Panc1 (cell line): ENCODE measurements around the gene C22orf23. TPM values are rescaled to one million over a fixed set of nuclear protein-coding genes. Genes with fewer than 3 reads are reported as not detected.

Experiments used
- ATAC-seq: fragments of 200-7000 bp; cut with Tn5 transposase; 2 replicates; pipeline ENCODE4 v1.9.1; 2020; ENCODE audit warnings: mild to moderate bottlenecking, moderate library complexity
- BruUV-seq: library from RNA; stranded (reverse); fragments of 400-500 nt; replicated peaks from 2 replicates; lab custom pipeline; 2021; lab: Mats Ljungman, UMichigan
- CTCF ChIA-PET: fragments of 300-600 bp; sonication (Branson Sonifier 250); formaldehyde crosslinking; loops from one replicate; lab custom pipeline; 2022; ENCODE audit warnings: antibody characterized with exemption; lab: Charles Lee
- POLR2A ChIA-PET: fragments of 300-600 bp; sonication (Branson Sonifier 250); formaldehyde crosslinking; loops from one replicate; lab custom pipeline; 2022; ENCODE audit warnings: antibody characterized with exemption; lab: Charles Lee
- DNase-seq: peaks from one replicate; pipeline ENCODE4 v3.0.0-alpha.2; 2010; ENCODE audit warnings: low read depth, low spot score
- H3K27ac ChIP-seq: 2 replicates; pipeline ENCODE4 v1.5.1; 2011; ENCODE audit warnings: mild to moderate bottlenecking, low read length, inconsistent platforms
- H3K27me3 ChIP-seq: fragments of 200-500 bp; sonication (Bioruptor generic); 2 replicates; pipeline ENCODE4 v1.6.0; 2014; ENCODE audit warnings: low read length, inconsistent platforms; ENCODE audit not compliant: control insufficient read depth, insufficient read depth
- H3K36me3 ChIP-seq: fragments of 200-500 bp; sonication (Bioruptor generic); 2 replicates; pipeline ENCODE4 v1.5.1; 2014; ENCODE audit warnings: inconsistent platforms, mild to moderate bottlenecking, low read length, moderate library complexity; ENCODE audit not compliant: control insufficient read depth, insufficient read depth
- H3K4me1 ChIP-seq: 2 replicates; pipeline ENCODE4 v1.5.1; 2011; ENCODE audit warnings: inconsistent platforms, mild to moderate bottlenecking, low read length, moderate library complexity; ENCODE audit not compliant: control insufficient read depth, insufficient read depth
- H3K4me3 ChIP-seq, 2 experiments: 2 replicates each; pipeline ENCODE4 v1.5.1; 2011 to 2012; ENCODE audit warnings: low read depth in 2 of 2, low read length in 2 of 2, mild to moderate bottlenecking in 2 of 2, inconsistent platforms in 1 of 2, moderate library complexity in 1 of 2
- H3K9me3 ChIP-seq: fragments of 200-500 bp; sonication (Bioruptor generic); 2 replicates; pipeline ENCODE4 v1.5.1; 2014; ENCODE audit warnings: low read depth, mild to moderate bottlenecking, inconsistent platforms, low read length, moderate library complexity; ENCODE audit not compliant: control insufficient read depth, insufficient read depth
- CTCF ChIP-seq: fragments of 450-650 bp; IDR thresholded peaks from 2 replicates; pipeline ENCODE4 v1.5.1; 2017; ENCODE audit warnings: mild to moderate bottlenecking
- POLR2AphosphoS5 ChIP-seq: IDR thresholded peaks from 2 replicates; pipeline ENCODE4 v1.6.1; 2012; ENCODE audit warnings: mild to moderate bottlenecking, low read depth, low read length, moderate library complexity
- REST ChIP-seq, 2 experiments: IDR thresholded peaks; 2 replicates each; pipeline ENCODE4 v1.6.1; 2011 to 2012; ENCODE audit warnings: low read depth in 2 of 2, control low read depth in 1 of 2, low read length in 1 of 2, mild to moderate bottlenecking in 1 of 2, moderate library complexity in 1 of 2; ENCODE audit not compliant: insufficient read depth in 1 of 2
- SIN3A ChIP-seq: IDR thresholded peaks from 2 replicates; pipeline ENCODE4 v1.6.1; 2012; ENCODE audit warnings: low read depth, mild to moderate bottlenecking, low read length, moderate library complexity, borderline replicate concordance; ENCODE audit not compliant: insufficient read depth
- TCF7L2 ChIP-seq: IDR thresholded peaks from 2 replicates; pipeline ENCODE4 v1.6.1; 2011; ENCODE audit warnings: mild to moderate bottlenecking, low read depth, low read length, inconsistent platforms
- in situ Hi-C: cut with HindIII; loops from 2 replicates; pipeline ENCODE4 v1.10.0; 2016; ENCODE audit warnings: low sequenced_read_pairs, low pct_unique_long_range_greater_than_20kb
- intact Hi-C: fragments of 100-400 bp; cut with micrococcal nuclease; formaldehyde crosslinking; loops from one replicate; pipeline ENCODE4 v1.10.0; 2022; ENCODE audit not compliant: unreplicated experiment
- total RNA-seq: library from RNA; stranded (reverse); gene quantifications from one replicate; pipeline ENCODE4 v1.2.1, GENCODE V29; 2021; ENCODE audit not compliant: unreplicated experiment

Gene C22orf23
- total RNA-seq, 1 experiment from 2014 or later, result 0.49 TPM

- CTCF ChIA-PET, result no interaction called here
- Histone ChIP-seq H3K9me3 (no peaks in the 10 kb centered on the region), H3K36me3 (no peaks in the 10 kb centered on the region), H3K27ac (no peak overlapping the region), H3K27me3 (no peaks in the 10 kb centered on the region), H3K4me3 (no peak overlapping the region), H3K4me1 (no peaks in the 10 kb centered on the region)
- DNase-seq, result no peak
- TF ChIP-seq SIN3A, result no peak
- no peak for TF ChIP-seq POLR2AphosphoS5
- TF ChIP-seq CTCF, result no peak
- no peak for TF ChIP-seq TCF7L2
- no peak for TF ChIP-seq REST (IDR thresholded peaks at IDR 0.05; ENCODE audit: insufficient read depth in 1 of 2, low read depth in 2 of 2, low read length in 1 of 2)
- no peak for ATAC-seq
- POLR2A ChIA-PET, result no interaction called here
- in situ Hi-C loops, result no loop called here
- BruUV-seq, result no TSS peak
- intact Hi-C loops, result no loop called here
Observed at GRCh38 chr22:37990862-37991261, 37.5 kb upstream of the C22orf23 start.

GRCh38 chr22:37990301-37990700, 36.9 kb upstream of the C22orf23 start:
- BruUV-seq, result no TSS peak
- Histone ChIP-seq H3K4me3 (no peak overlapping the region), H3K4me1 (no peaks in the 10 kb centered on the region), H3K27ac (no peak overlapping the region), H3K9me3 (no peaks in the 10 kb centered on the region), H3K36me3 (no peaks in the 10 kb centered on the region), H3K27me3 (no peaks in the 10 kb centered on the region)
- TF ChIP-seq CTCF, result no peak
- TF ChIP-seq REST (IDR thresholded peaks at IDR 0.05; ENCODE audit: insufficient read depth in 1 of 2, low read depth in 2 of 2, low read length in 1 of 2), result no peak
- TF ChIP-seq SIN3A, result no peak
- no peak for TF ChIP-seq POLR2AphosphoS5
- TF ChIP-seq TCF7L2, result no peak
- no peak for DNase-seq
- in situ Hi-C loops, result no loop called here
- POLR2A ChIA-PET, result no interaction called here
- ATAC-seq, result no peak
- CTCF ChIA-PET, result no interaction called here
- intact Hi-C loops, result no loop called here
